ENCODE measurements around the gene C12orf42.

The C12orf42 gene

DNA sequence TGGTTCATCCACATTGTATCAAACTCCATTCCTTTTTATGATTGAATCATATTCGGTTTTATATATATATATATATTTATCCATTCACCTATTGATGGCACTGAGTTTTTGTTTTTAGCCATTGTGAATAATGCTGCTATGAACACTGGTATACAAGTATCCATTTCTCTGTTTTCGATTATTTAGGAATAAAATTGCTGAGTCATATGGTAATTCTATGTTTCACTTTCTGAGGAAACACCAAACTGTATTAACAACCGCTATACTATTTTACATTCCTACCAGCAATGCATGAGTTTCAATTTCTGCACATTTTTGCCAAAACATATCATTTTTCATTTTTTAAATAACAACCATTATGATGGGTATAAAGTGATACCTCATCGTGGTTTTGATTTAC is 104.7 kb downstream of the C12orf42 start:
- no peak for DNase-seq (ENCODE audit: low read depth, low spot score)
- no peak overlapping the region for H3K4me3 ChIP-seq (ENCODE audit: low read length)
- no peaks in the 10 kb centered on the region for H3K4me1 ChIP-seq (ENCODE audit: control insufficient read depth, insufficient read depth, low read length)
- no peaks in the 10 kb centered on the region for H3K9me3 ChIP-seq (ENCODE audit: control insufficient read depth, insufficient read depth, low read length)
- H3K27me3 ChIP-seq (ENCODE audit: control insufficient read depth, insufficient read depth, low read length) = no peaks in the 10 kb centered on the region
- no CpG with 5 or more reads among the region's 4 CpGs for WGBS (ENCODE audit: insufficient coverage, insufficient read length)
- no peaks in the 10 kb centered on the region for H3K36me3 ChIP-seq (ENCODE audit: control insufficient read depth, insufficient read depth, low read length)
- no peak overlapping the region for H3K27ac ChIP-seq (ENCODE audit: low read length)

GRCh38 chr12:103387385-103387784 is 108.4 kb downstream of the C12orf42 start:
- DNase-seq (ENCODE audit: low read depth, low spot score) = no peak
- Histone ChIP-seq H3K27me3 (ENCODE audit: control insufficient read depth, insufficient read depth, low read length) (no peaks in the 10 kb centered on the region), H3K4me1 (ENCODE audit: control insufficient read depth, insufficient read depth, low read length) (no peaks in the 10 kb centered on the region), H3K9me3 (ENCODE audit: control insufficient read depth, insufficient read depth, low read length) (no peaks in the 10 kb centered on the region), H3K4me3 (ENCODE audit: low read length) (no peak overlapping the region), H3K36me3 (ENCODE audit: control insufficient read depth, insufficient read depth, low read length) (no peaks in the 10 kb centered on the region), H3K27ac (ENCODE audit: low read length) (no peak overlapping the region)
- WGBS (ENCODE audit: insufficient coverage, insufficient read length) = no CpG with 5 or more reads among the region's 7 CpGs

GRCh38 chr12:103386451-103386850 is 109.3 kb downstream of the C12orf42 start:
- Histone ChIP-seq H3K27me3 (ENCODE audit: control insufficient read depth, insufficient read depth, low read length) (no peaks in the 10 kb centered on the region), H3K27ac (ENCODE audit: low read length) (no peak overlapping the region), H3K9me3 (ENCODE audit: control insufficient read depth, insufficient read depth, low read length) (no peaks in the 10 kb centered on the region), H3K4me3 (ENCODE audit: low read length) (no peak overlapping the region), H3K36me3 (ENCODE audit: control insufficient read depth, insufficient read depth, low read length) (no peaks in the 10 kb centered on the region), H3K4me1 (ENCODE audit: control insufficient read depth, insufficient read depth, low read length) (no peaks in the 10 kb centered on the region)
- DNase-seq (ENCODE audit: low read depth, low spot score) = no peak
- WGBS (ENCODE audit: insufficient coverage, insufficient read length) = no CpG with 5 or more reads among the region's 3 CpGs

DNA sequence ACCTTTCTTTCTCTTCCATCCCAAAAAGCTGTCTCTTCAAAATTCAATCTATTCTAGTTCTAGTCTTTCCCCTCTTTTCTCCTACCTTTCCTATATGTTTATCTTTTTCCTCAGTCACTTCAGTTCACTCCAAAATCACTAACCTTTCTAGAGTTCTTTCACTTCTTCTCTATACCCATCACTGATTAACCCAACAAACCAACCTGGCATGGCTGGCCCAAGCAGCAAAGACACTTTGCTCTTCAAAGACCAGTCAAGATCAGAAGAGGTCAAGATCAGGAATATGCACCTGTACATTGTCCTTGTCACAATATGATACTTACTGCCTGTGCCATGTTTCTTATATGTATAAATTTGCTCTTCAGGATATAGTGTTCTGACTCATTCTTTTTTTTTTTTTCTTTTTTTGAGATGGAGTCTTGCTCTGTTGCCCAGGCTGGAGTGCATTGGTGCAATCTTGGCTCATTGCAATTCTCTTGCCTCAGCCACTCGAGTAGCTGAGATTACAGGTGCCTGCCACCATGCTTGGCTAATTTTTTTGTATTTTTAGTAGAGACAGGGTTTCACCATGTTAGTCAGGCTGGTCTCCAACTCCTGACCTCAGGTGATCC is 112.9 kb downstream of the C12orf42 start:
- H3K9me3 ChIP-seq (ENCODE audit: control insufficient read depth, insufficient read depth, low read length) = no peaks in the 10 kb centered on the region
- no peaks in the 10 kb centered on the region for H3K27me3 ChIP-seq (ENCODE audit: control insufficient read depth, insufficient read depth, low read length)
- no CpG with 5 or more reads among the region's 1 CpG for WGBS (ENCODE audit: insufficient coverage, insufficient read length)
- DNase-seq (ENCODE audit: low read depth, low spot score) = no peak
- H3K27ac ChIP-seq (ENCODE audit: low read length) = no peak overlapping the region
- no peaks in the 10 kb centered on the region for H3K36me3 ChIP-seq (ENCODE audit: control insufficient read depth, insufficient read depth, low read length)
- no peak overlapping the region for H3K4me3 ChIP-seq (ENCODE audit: low read length)
- H3K4me1 ChIP-seq (ENCODE audit: control insufficient read depth, insufficient read depth, low read length) = no peaks in the 10 kb centered on the region

- Histone ChIP-seq H3K36me3 (ENCODE audit: control insufficient read depth, insufficient read depth, low read length) (no peaks in the 10 kb centered on the region), H3K4me3 (ENCODE audit: low read length) (no peak overlapping the region), H3K27me3 (ENCODE audit: control insufficient read depth, insufficient read depth, low read length) (no peaks in the 10 kb centered on the region), H3K4me1 (ENCODE audit: control insufficient read depth, insufficient read depth, low read length) (no peaks in the 10 kb centered on the region), H3K9me3 (ENCODE audit: control insufficient read depth, insufficient read depth, low read length) (no peaks in the 10 kb centered on the region), H3K27ac (ENCODE audit: low read length) (no peak overlapping the region)
- whole genome bisulfite sequencing (ENCODE audit: insufficient coverage, insufficient read length) = no CpG with 5 or more reads among the region's 2 CpGs
- DNase-seq (ENCODE audit: low read depth, low spot score) = no peak
Measured at GRCh38 chr12:103382119-103382518, 113.6 kb downstream of the C12orf42 start.

- H3K9me3 ChIP-seq (ENCODE audit: control insufficient read depth, insufficient read depth, low read length) = no peaks in the 10 kb centered on the region
- H3K4me3 ChIP-seq (ENCODE audit: low read length) = no peak overlapping the region
- no peaks in the 10 kb centered on the region for H3K4me1 ChIP-seq (ENCODE audit: control insufficient read depth, insufficient read depth, low read length)
- no peak overlapping the region for H3K27ac ChIP-seq (ENCODE audit: low read length)
- no CpG with 5 or more reads among the region's 6 CpGs for WGBS (ENCODE audit: insufficient coverage, insufficient read length)
- no peaks in the 10 kb centered on the region for H3K36me3 ChIP-seq (ENCODE audit: control insufficient read depth, insufficient read depth, low read length)
- no peaks in the 10 kb centered on the region for H3K27me3 ChIP-seq (ENCODE audit: control insufficient read depth, insufficient read depth, low read length)
- no peak for DNase-seq (ENCODE audit: low read depth, low spot score)
Measured at GRCh38 chr12:103379670-103380069, 116.1 kb downstream of the C12orf42 start.

DNA sequence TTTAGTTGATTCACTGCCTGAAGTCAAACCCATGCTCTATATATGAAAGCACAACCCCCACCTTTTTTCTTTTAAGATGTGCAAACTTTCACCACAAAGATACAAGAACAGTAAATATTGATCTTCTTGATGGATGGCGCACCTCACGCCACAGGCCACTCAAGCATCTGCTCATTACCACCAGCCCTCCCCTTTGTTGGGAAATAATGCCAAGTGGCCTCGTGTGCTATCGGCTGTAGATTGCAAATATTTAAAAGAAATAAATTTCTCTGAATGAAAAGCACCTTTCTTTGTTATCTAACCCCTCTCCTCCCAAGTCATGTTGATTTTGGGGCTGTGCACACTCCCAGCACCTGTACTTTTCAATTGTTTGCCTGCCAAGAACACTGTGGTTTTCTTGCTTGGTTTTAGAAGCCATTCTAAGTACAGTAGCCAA is 122.7 kb downstream of the C12orf42 start:
- WGBS (ENCODE audit: insufficient coverage, insufficient read length) = no CpG with 5 or more reads among the region's 4 CpGs
- Histone ChIP-seq H3K27ac (ENCODE audit: low read length) (no peak overlapping the region), H3K4me1 (ENCODE audit: control insufficient read depth, insufficient read depth, low read length) (no peaks in the 10 kb centered on the region), H3K36me3 (ENCODE audit: control insufficient read depth, insufficient read depth, low read length) (no peaks in the 10 kb centered on the region), H3K27me3 (ENCODE audit: control insufficient read depth, insufficient read depth, low read length) (no peaks in the 10 kb centered on the region), H3K9me3 (ENCODE audit: control insufficient read depth, insufficient read depth, low read length) (no peaks in the 10 kb centered on the region), H3K4me3 (ENCODE audit: low read length) (no peak overlapping the region)
- no peak for DNase-seq (ENCODE audit: low read depth, low spot score)

- no peaks in the 10 kb centered on the region for H3K9me3 ChIP-seq (ENCODE audit: control insufficient read depth, insufficient read depth, low read length)
- H3K27ac ChIP-seq (ENCODE audit: low read length) = no peak overlapping the region
- no peaks in the 10 kb centered on the region for H3K27me3 ChIP-seq (ENCODE audit: control insufficient read depth, insufficient read depth, low read length)
- H3K36me3 ChIP-seq (ENCODE audit: control insufficient read depth, insufficient read depth, low read length) = no peaks in the 10 kb centered on the region
- H3K4me3 ChIP-seq (ENCODE audit: low read length) = no peak overlapping the region
- no CpG with 5 or more reads among the region's 1 CpG for WGBS (ENCODE audit: insufficient coverage, insufficient read length)
- H3K4me1 ChIP-seq (ENCODE audit: control insufficient read depth, insufficient read depth, low read length) = no peaks in the 10 kb centered on the region
- DNase-seq (ENCODE audit: low read depth, low spot score) = no peak
Measured at GRCh38 chr12:103369929-103370328, 125.8 kb downstream of the C12orf42 start.

DNA sequence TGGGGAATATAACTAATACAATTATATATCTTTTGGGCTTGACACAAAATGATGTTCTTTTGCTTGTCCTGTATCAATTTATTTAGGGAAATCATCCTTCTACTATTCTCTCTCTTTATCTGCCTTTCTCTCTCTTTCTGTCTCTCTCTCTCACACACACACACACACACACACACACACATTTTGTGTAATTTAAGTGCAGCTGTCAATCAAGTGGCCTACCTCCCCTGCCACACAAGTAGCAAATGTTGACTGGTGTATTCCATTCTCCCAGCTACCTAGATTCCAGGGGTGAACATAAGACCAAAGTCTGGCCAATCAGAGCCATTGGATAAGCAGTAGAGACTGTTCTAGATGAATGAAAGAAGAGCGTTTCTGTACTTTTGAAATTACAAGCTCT is 127.6 kb downstream of the C12orf42 start:
- no CpG with 5 or more reads among the region's 1 CpG for WGBS (ENCODE audit: insufficient coverage, insufficient read length)
- no peaks in the 10 kb centered on the region for H3K27me3 ChIP-seq (ENCODE audit: control insufficient read depth, insufficient read depth, low read length)
- DNase-seq (ENCODE audit: low read depth, low spot score) = no peak
- no peak overlapping the region for H3K4me3 ChIP-seq (ENCODE audit: low read length)
- no peak overlapping the region for H3K27ac ChIP-seq (ENCODE audit: low read length)
- H3K36me3 ChIP-seq (ENCODE audit: control insufficient read depth, insufficient read depth, low read length) = no peaks in the 10 kb centered on the region
- H3K4me1 ChIP-seq (ENCODE audit: control insufficient read depth, insufficient read depth, low read length) = no peaks in the 10 kb centered on the region
- no peaks in the 10 kb centered on the region for H3K9me3 ChIP-seq (ENCODE audit: control insufficient read depth, insufficient read depth, low read length)

GRCh38 chr12:103354403-103354802 is 141.4 kb downstream of the C12orf42 start:
- Histone ChIP-seq H3K36me3 (ENCODE audit: control insufficient read depth, insufficient read depth, low read length) (no peaks in the 10 kb centered on the region), H3K27ac (ENCODE audit: low read length) (no peak overlapping the region), H3K4me1 (ENCODE audit: control insufficient read depth, insufficient read depth, low read length) (no peaks in the 10 kb centered on the region), H3K9me3 (ENCODE audit: control insufficient read depth, insufficient read depth, low read length) (no peaks in the 10 kb centered on the region), H3K4me3 (ENCODE audit: low read length) (no peak overlapping the region), H3K27me3 (ENCODE audit: control insufficient read depth, insufficient read depth, low read length) (no peaks in the 10 kb centered on the region)
- DNase-seq (ENCODE audit: low read depth, low spot score) = no peak
- 100% methylated on average over 1 of the region's 2 CpGs for WGBS (ENCODE audit: insufficient coverage, insufficient read length)

DNA sequence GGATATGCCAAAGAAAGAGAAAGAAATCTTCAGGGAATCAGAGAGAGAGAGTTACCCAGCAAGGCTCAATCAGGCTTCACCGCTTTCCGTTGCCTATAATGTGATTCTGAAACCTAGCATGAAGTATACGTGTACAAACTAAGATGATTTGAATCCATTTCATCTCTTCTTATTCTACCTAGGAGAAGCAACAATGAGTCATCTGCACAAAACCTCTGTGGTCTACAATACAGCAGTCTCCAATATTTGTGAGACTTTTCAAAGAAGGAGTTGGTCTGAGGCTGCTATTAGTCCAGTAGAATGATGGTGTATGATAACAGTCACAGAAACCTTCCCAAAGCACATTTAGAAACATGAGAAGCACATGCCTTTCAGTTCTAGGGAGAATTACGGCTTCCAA is 141.9 kb downstream of the C12orf42 start:
- no peak for DNase-seq (ENCODE audit: low read depth, low spot score)
- H3K9me3 ChIP-seq (ENCODE audit: control insufficient read depth, insufficient read depth, low read length) = no peaks in the 10 kb centered on the region
- H3K4me1 ChIP-seq (ENCODE audit: control insufficient read depth, insufficient read depth, low read length) = no peaks in the 10 kb centered on the region
- no peaks in the 10 kb centered on the region for H3K27me3 ChIP-seq (ENCODE audit: control insufficient read depth, insufficient read depth, low read length)
- no peak overlapping the region for H3K27ac ChIP-seq (ENCODE audit: low read length)
- WGBS (ENCODE audit: insufficient coverage, insufficient read length) = no CpG with 5 or more reads among the region's 4 CpGs
- H3K36me3 ChIP-seq (ENCODE audit: control insufficient read depth, insufficient read depth, low read length) = no peaks in the 10 kb centered on the region
- no peak overlapping the region for H3K4me3 ChIP-seq (ENCODE audit: low read length)

All from iPS DF 6.9 (cell line).